Calu3 (cell line): ENCODE measurements around the gene LRRC70. TPM values are rescaled to one million over a fixed set of nuclear protein-coding genes. Genes with fewer than 3 reads are reported as not detected.

ENCODE experiments used
- BruUV-seq: library from RNA; stranded (reverse); fragments of 400-500 nt; replicated peaks from 2 replicates; lab custom pipeline; 2021; lab: Mats Ljungman, UMichigan
- CTCF ChIA-PET: fragments of 300-600 bp; sonication (Branson Sonifier 250); formaldehyde crosslinking; loops from one replicate; lab custom pipeline; 2022; ENCODE audit warnings: antibody characterized with exemption; lab: Charles Lee
- DNase-seq: peaks from one replicate; pipeline ENCODE4 v3.0.0; 2022
- H3K27ac Mint-ChIP-seq: one replicate; pipeline ENCODE4 v1.8.0; 2022; ENCODE audit warnings: mixed read lengths; ENCODE audit not compliant: unreplicated experiment
- H3K27me3 Mint-ChIP-seq: one replicate; pipeline ENCODE4 v1.8.0; 2022; ENCODE audit warnings: mixed read lengths; ENCODE audit not compliant: unreplicated experiment
- H3K36me3 Mint-ChIP-seq: one replicate; pipeline ENCODE4 v1.8.0; 2022; ENCODE audit warnings: mild to moderate bottlenecking, moderate library complexity, mixed read lengths; ENCODE audit not compliant: insufficient read depth, unreplicated experiment
- H3K4me1 Mint-ChIP-seq: one replicate; pipeline ENCODE4 v1.8.0; 2022; ENCODE audit warnings: mild to moderate bottlenecking, low read depth, mixed read lengths; ENCODE audit not compliant: unreplicated experiment
- H3K4me3 Mint-ChIP-seq: one replicate; pipeline ENCODE4 v1.8.0; 2022; ENCODE audit warnings: mild to moderate bottlenecking, low read depth, moderate library complexity, mixed read lengths; ENCODE audit not compliant: unreplicated experiment
- H3K9me3 Mint-ChIP-seq: one replicate; pipeline ENCODE4 v1.8.0; 2022; ENCODE audit warnings: low read depth, mixed read lengths; ENCODE audit not compliant: unreplicated experiment
- intact Hi-C: fragments of 100-400 bp; cut with micrococcal nuclease; formaldehyde crosslinking; loops from one replicate; pipeline ENCODE4 v1.10.0; 2022; ENCODE audit not compliant: unreplicated experiment
- total RNA-seq: library from RNA; stranded (reverse); gene quantifications from 2 replicates; pipeline ENCODE4 v1.2.3, GENCODE V29; 2022
- TF ChIP-seq, protein P1 (sequence below): fragments of 200-600 bp; IDR thresholded peaks from one replicate; pipeline ENCODE4 v1.8.0; 2022; ENCODE audit warnings: antibody characterized with exemption; ENCODE audit not compliant: unreplicated experiment

The LRRC70 gene
- total RNA-seq, 1 experiment from 2014 or later, result 2.1 TPM

DNA sequence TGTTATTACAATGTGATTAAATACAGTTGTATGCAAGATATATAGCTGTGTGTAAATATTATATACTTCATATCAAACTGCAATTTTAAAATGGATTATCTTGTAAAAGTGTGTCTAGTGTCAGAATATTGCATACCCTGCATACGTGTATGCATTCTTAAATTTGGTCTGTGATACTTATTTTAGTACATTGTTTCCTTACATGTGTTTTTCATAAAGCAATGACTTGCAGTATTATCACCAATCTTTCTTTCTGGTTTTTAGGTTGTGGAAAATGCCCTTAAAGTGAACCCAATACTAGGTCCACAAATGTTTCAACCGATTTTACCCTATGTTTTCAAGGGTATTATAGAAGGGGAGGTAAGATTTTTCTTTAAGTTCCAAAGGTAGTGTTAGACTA lies 28.5 kb upstream of the LRRC70 start:
- no peak overlapping the region for H3K27ac Mint-ChIP-seq
- intact Hi-C loops, result no loop called here
- no peaks in the 10 kb centered on the region for H3K27me3 Mint-ChIP-seq
- H3K9me3 Mint-ChIP-seq, result no peaks in the 10 kb centered on the region
- no TSS peak for BruUV-seq
- CTCF ChIA-PET, result interaction anchor here (0.6 kb wide), 1 partner anchor 24 kb away, joined by 3 read pairs; no protein-coding TSS in a partner anchor
- no peaks in the 10 kb centered on the region for H3K36me3 Mint-ChIP-seq
- H3K4me1 Mint-ChIP-seq, result no peaks in the 10 kb centered on the region
- DNase-seq, result no peak
- H3K4me3 Mint-ChIP-seq, result no peak overlapping the region
- TF ChIP-seq, protein P1, sequence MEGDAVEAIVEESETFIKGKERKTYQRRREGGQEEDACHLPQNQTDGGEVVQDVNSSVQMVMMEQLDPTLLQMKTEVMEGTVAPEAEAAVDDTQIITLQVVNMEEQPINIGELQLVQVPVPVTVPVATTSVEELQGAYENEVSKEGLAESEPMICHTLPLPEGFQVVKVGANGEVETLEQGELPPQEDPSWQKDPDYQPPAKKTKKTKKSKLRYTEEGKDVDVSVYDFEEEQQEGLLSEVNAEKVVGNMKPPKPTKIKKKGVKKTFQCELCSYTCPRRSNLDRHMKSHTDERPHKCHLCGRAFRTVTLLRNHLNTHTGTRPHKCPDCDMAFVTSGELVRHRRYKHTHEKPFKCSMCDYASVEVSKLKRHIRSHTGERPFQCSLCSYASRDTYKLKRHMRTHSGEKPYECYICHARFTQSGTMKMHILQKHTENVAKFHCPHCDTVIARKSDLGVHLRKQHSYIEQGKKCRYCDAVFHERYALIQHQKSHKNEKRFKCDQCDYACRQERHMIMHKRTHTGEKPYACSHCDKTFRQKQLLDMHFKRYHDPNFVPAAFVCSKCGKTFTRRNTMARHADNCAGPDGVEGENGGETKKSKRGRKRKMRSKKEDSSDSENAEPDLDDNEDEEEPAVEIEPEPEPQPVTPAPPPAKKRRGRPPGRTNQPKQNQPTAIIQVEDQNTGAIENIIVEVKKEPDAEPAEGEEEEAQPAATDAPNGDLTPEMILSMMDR, result no peak

DNA sequence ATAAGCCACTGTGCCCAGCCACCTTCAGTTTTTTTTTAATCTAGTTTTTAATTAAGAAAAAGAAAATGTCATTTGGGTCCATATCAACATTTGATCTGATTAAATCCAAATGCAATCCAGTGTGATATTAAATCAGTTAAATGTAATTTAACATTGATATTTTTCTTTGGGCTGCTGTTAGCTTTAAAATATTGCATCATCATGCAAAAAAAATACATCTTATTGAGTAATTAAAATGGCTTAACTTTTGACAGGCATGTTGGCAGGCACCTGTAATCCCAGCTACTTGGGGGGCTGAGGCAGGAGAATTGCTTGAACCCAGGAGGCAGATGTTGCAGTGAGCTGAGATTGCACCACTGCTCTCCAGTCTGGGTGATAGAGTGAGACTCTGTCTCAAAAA lies 22.7 kb upstream of the LRRC70 start:
- intact Hi-C loops, result no loop called here
- CTCF ChIA-PET, result no interaction called here
- H3K9me3 Mint-ChIP-seq, result no peaks in the 10 kb centered on the region
- BruUV-seq, result no TSS peak
- no peaks in the 10 kb centered on the region for H3K4me1 Mint-ChIP-seq
- no peak overlapping the region for H3K4me3 Mint-ChIP-seq
- DNase-seq, result no peak
- TF ChIP-seq, protein P1, result no peak
- H3K27ac Mint-ChIP-seq, result no peak overlapping the region
- H3K27me3 Mint-ChIP-seq, result no peaks in the 10 kb centered on the region
- no peaks in the 10 kb centered on the region for H3K36me3 Mint-ChIP-seq

DNA sequence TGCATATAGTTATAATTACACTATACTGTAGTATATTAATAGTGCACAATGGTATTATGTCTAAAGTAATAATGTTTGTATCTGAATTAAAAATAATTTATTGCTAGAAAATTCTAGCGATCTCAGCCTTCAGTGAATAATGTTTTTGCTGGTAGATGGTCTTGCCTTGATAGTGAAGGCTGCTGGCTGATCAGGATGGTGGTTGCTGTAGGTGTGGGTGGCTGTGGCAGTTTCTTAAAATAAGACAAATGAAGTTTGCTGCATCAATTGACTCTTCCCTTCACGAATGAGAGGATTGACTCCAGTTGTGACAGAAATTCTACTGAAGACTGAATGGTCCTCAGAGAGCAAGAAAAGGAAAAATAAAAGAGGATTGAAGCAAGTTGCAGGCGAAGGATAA lies 19.7 kb upstream of the LRRC70 start:
- BruUV-seq, result no TSS peak
- H3K4me1 Mint-ChIP-seq, result no peaks in the 10 kb centered on the region
- no peak overlapping the region for H3K4me3 Mint-ChIP-seq
- no peaks in the 10 kb centered on the region for H3K36me3 Mint-ChIP-seq
- TF ChIP-seq, protein P1, result no peak
- DNase-seq, result no peak
- no peaks in the 10 kb centered on the region for H3K9me3 Mint-ChIP-seq
- H3K27me3 Mint-ChIP-seq, result no peaks in the 10 kb centered on the region
- intact Hi-C loops, result no loop called here
- no peak overlapping the region for H3K27ac Mint-ChIP-seq
- CTCF ChIA-PET, result no interaction called here

DNA sequence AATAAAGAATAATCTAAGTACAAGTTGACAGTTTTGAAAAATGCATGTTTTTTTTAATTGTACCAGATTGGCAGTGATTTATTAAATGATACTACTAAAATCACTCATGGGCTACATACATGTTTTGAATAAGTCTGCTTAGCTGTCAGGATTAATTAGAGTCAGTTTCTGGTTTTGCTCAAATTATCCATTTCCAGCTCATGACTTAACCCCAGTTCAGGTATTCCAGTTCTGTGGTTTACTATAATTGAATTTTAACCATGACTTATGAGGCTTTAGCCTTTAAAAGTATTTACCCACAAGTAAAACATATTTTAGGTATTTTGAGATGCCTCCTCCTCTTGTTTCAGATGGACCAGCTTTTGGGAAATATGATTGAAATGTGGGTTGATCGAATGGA lies 17.8 kb upstream of the LRRC70 start:
- Mint-ChIP-seq H3K4me3 (no peak overlapping the region), H3K9me3 (peaks cover 4% of the 10 kb centered on the region), H3K27me3 (no peaks in the 10 kb centered on the region), H3K4me1 (no peaks in the 10 kb centered on the region), H3K27ac (no peak overlapping the region), H3K36me3 (no peaks in the 10 kb centered on the region)
- DNase-seq, result no peak
- TF ChIP-seq, protein P1, result no peak
- no TSS peak for BruUV-seq
- intact Hi-C loops, result no loop called here
- CTCF ChIA-PET, result no interaction called here
